ENCODE data around the gene UBE2E2. TPM values are rescaled to one million over a fixed set of nuclear protein-coding genes. Genes with fewer than 3 reads are reported as not detected.

Gene UBE2E2
- total and polyA plus RNA-seq, 2 donors from 2014 or later: 40.9 to 61.7 TPM

GRCh38 chr3:23402728-23403492 lies 199.8 kb downstream of the UBE2E2 start:
- Histone ChIP-seq H3K9ac (ENCODE audit: low read length in 3 of 3) (no peak overlapping the region), H3K9me3 (ENCODE audit: control insufficient read depth in 2 of 3, insufficient read depth in 1 of 3, low read length in 3 of 3) (no peaks in the 10 kb centered on the region), H3K27ac (ENCODE audit: low read depth in 2 of 2, low read length in 2 of 2) (no peak overlapping the region), H3K27me3 (ENCODE audit: control insufficient read depth, insufficient read depth, low read length) (no peaks in the 10 kb centered on the region), H3K4me3 (ENCODE audit: low read length in 3 of 3) (no peak overlapping the region), H3K36me3 (ENCODE audit: control insufficient read depth in 2 of 3, insufficient read depth in 3 of 3, low read length in 3 of 3) (no peaks in the 10 kb centered on the region), H3K4me1 (ENCODE audit: control insufficient read depth in 2 of 3, insufficient read depth in 2 of 3, low read depth in 1 of 3, low read length in 3 of 3) (peaks cover 0 to 13% (median 0%) of the 10 kb centered on the region in 3 donors)
- intact Hi-C loops (cut with DNase I): no loop called here
- no peak for TF ChIP-seq CTCF (IDR thresholded peaks at IDR 0.05; ENCODE audit: borderline replicate concordance, extremely low read depth, insufficient read depth)
- FAIRE-seq (no peak), DNase-seq (peak in 1 of 5 donors; percentile 21)

- no peak for TF ChIP-seq CTCF (IDR thresholded peaks at IDR 0.05; ENCODE audit: borderline replicate concordance, extremely low read depth, insufficient read depth)
- no peak for DNase-seq
- intact Hi-C loops (cut with DNase I): no loop called here
- Histone ChIP-seq H3K9me3 (ENCODE audit: control insufficient read depth in 2 of 3, insufficient read depth in 1 of 3, low read length in 3 of 3) (no peaks in the 10 kb centered on the region), H3K9ac (ENCODE audit: low read length in 3 of 3) (no peak overlapping the region), H3K27ac (ENCODE audit: low read depth in 2 of 2, low read length in 2 of 2) (no peak overlapping the region), H3K4me1 (ENCODE audit: control insufficient read depth in 2 of 3, insufficient read depth in 2 of 3, low read depth in 1 of 3, low read length in 3 of 3) (peaks cover 0 to 13% (median 0%) of the 10 kb centered on the region in 3 donors), H3K36me3 (ENCODE audit: control insufficient read depth in 2 of 3, insufficient read depth in 3 of 3, low read length in 3 of 3) (no peaks in the 10 kb centered on the region), H3K4me3 (ENCODE audit: low read length in 3 of 3) (no peak overlapping the region), H3K27me3 (ENCODE audit: control insufficient read depth, insufficient read depth, low read length) (no peaks in the 10 kb centered on the region)
- FAIRE-seq: no peak
Observed at GRCh38 chr3:23404246-23404645, 201.1 kb downstream of the UBE2E2 start.

GRCh38 chr3:23405081-23405480 lies 202.0 kb downstream of the UBE2E2 start:
- no peak for FAIRE-seq
- intact Hi-C loops (cut with DNase I): no loop called here
- H3K9ac ChIP-seq (ENCODE audit: low read length in 3 of 3): no peak overlapping the region

More at GRCh38 chr3:23405081-23405480, 202.0 kb downstream of the UBE2E2 start:
- TF ChIP-seq CTCF (IDR thresholded peaks at IDR 0.05; ENCODE audit: borderline replicate concordance, extremely low read depth, insufficient read depth): no peak
- no peaks in the 10 kb centered on the region for H3K27me3 ChIP-seq (ENCODE audit: control insufficient read depth, insufficient read depth, low read length)
- H3K4me1 ChIP-seq (ENCODE audit: control insufficient read depth in 2 of 3, insufficient read depth in 2 of 3, low read depth in 1 of 3, low read length in 3 of 3): peaks cover 0 to 13% (median 0%) of the 10 kb centered on the region in 3 donors
- no peak overlapping the region for H3K27ac ChIP-seq (ENCODE audit: low read depth in 2 of 2, low read length in 2 of 2)
- no peak for DNase-seq
- H3K36me3 ChIP-seq (ENCODE audit: control insufficient read depth in 2 of 3, insufficient read depth in 3 of 3, low read length in 3 of 3): no peaks in the 10 kb centered on the region
- H3K4me3 ChIP-seq (ENCODE audit: low read length in 3 of 3): peak overlapping the region in 1 of 3 donors; percentile 20
- no peaks in the 10 kb centered on the region for H3K9me3 ChIP-seq (ENCODE audit: control insufficient read depth in 2 of 3, insufficient read depth in 1 of 3, low read length in 3 of 3)
